Measurements from ENCODE around the gene CCDC117. TPM values are rescaled to one million over a fixed set of nuclear protein-coding genes. Genes with fewer than 3 reads are reported as not detected.

The CCDC117 gene
- total RNA-seq, 1 experiment from 2014 or later: 40.0 TPM

- Histone ChIP-seq H4K20me1 (ENCODE audit: control insufficient read depth, insufficient read depth, insufficient read length) (no peaks in the 10 kb centered on the region), H2BK15ac (ENCODE audit: low read depth, low read length) (no peak overlapping the region), H4K8ac (replicated peaks; ENCODE audit: insufficient read length, low read depth, low read length) (no peak overlapping the region), H3K4ac (ENCODE audit: low read depth, low read length) (no peak overlapping the region), H2BK5ac (ENCODE audit: insufficient read length, low read length) (no peak overlapping the region), H3K23ac (ENCODE audit: insufficient read length, low read depth, low read length) (no peak overlapping the region), H2AK5ac (ENCODE audit: insufficient read length, low read length) (no peak overlapping the region), H3K18ac (ENCODE audit: insufficient read length, low read depth, low read length) (no peak overlapping the region), H2BK20ac (ENCODE audit: low read depth, low read length, poor library complexity, severe bottlenecking) (no peak overlapping the region), H3K4me2 (ENCODE audit: insufficient read depth, insufficient read length, low read length) (no peak overlapping the region), H2BK12ac (ENCODE audit: insufficient read length, low read depth, low read length) (no peak overlapping the region), H3K27me3 (ENCODE audit: insufficient read depth, low read length) (no peaks in the 10 kb centered on the region), H3K79me2 (ENCODE audit: insufficient read depth, low read length) (no peaks in the 10 kb centered on the region), H3K4me1 (ENCODE audit: insufficient read depth, low read length) (peaks cover 7% of the 10 kb centered on the region; the same call in 1 of the 2 replicates), H3K14ac (ENCODE audit: insufficient read depth, low read length) (no peak overlapping the region), H2BK120ac (ENCODE audit: low read depth, low read length, poor library complexity, severe bottlenecking) (no peak overlapping the region), H3K9ac (ENCODE audit: extremely low read depth, insufficient read length, low read length) (peak overlapping the region; percentile 27), H4K91ac (ENCODE audit: insufficient read length, low read depth, low read length) (no peak overlapping the region), H3K79me1 (ENCODE audit: insufficient read depth, low read depth, low read length, poor library complexity, severe bottlenecking) (no peaks in the 10 kb centered on the region), H3K9me3 (ENCODE audit: control insufficient read depth, low read depth, low read length) (no peaks in the 10 kb centered on the region), H3K23me2 (ENCODE audit: insufficient read length, low read depth, low read length, poor library complexity, severe bottlenecking) (no peaks in the 10 kb centered on the region), H3K27ac (ENCODE audit: insufficient read length, low read depth, low read length) (no peak overlapping the region), H2AFZ (ENCODE audit: low read length) (no peak overlapping the region), H3T11ph (ENCODE audit: low read length) (peak overlapping the region; percentile 8), H4K5ac (ENCODE audit: insufficient read length, low read depth, low read length) (no peak overlapping the region), H3K56ac (ENCODE audit: insufficient read length, low read depth, low read length) (no peak overlapping the region)
- WGBS (ENCODE audit: extremely low coverage, insufficient read length, low lambda C conversion rate): no CpG with 5 or more reads among the region's 6 CpGs
- no peaks in the 10 kb centered on the region for H3K27me3 Mint-ChIP-seq (ENCODE audit: low read depth)
- no peaks in the 10 kb centered on the region for H3K9me3 Mint-ChIP-seq
- no peaks in the 10 kb centered on the region for H3K36me3 Mint-ChIP-seq (ENCODE audit: insufficient read depth in 1 of 3, low read depth in 3 of 3)
- H3K4me1 Mint-ChIP-seq: peaks cover 13% of the 10 kb centered on the region in 2 experiments
- H3K27ac Mint-ChIP-seq: peak overlapping the region in 1 of 3 experiments; percentile 34; a peak in 1 of 7 replicates
- DNase-seq: no peak
- H3K4me3 Mint-ChIP-seq: no peak overlapping the region
- TF ChIP-seq, protein P1, sequence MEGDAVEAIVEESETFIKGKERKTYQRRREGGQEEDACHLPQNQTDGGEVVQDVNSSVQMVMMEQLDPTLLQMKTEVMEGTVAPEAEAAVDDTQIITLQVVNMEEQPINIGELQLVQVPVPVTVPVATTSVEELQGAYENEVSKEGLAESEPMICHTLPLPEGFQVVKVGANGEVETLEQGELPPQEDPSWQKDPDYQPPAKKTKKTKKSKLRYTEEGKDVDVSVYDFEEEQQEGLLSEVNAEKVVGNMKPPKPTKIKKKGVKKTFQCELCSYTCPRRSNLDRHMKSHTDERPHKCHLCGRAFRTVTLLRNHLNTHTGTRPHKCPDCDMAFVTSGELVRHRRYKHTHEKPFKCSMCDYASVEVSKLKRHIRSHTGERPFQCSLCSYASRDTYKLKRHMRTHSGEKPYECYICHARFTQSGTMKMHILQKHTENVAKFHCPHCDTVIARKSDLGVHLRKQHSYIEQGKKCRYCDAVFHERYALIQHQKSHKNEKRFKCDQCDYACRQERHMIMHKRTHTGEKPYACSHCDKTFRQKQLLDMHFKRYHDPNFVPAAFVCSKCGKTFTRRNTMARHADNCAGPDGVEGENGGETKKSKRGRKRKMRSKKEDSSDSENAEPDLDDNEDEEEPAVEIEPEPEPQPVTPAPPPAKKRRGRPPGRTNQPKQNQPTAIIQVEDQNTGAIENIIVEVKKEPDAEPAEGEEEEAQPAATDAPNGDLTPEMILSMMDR (conservative IDR thresholded peaks at IDR 0.05): no peak
Measured at GRCh38 chr22:28815111-28815510, 42.6 kb downstream of the CCDC117 start.

Measured in H9 (cell line).